DND-41 (cell line): Measurements from ENCODE around the gene TNS1.

Experiments
- ATAC-seq: fragments of 200-7000 bp; cut with Tn5 transposase; 3 replicates; pipeline ENCODE4 v1.9.1; 2021; ENCODE audit warnings: low read depth; ENCODE audit not compliant: insufficient read depth
- DNase-seq: peaks from one replicate; pipeline ENCODE4 v3.0.0-alpha.2; 2020
- H2AFZ ChIP-seq: 2 replicates; pipeline ENCODE4 v1.6.0; 2012; ENCODE audit warnings: low read depth, low read length
- H3K27ac ChIP-seq: 2 replicates; pipeline ENCODE4 v1.5.1; 2012; ENCODE audit warnings: low read length, inconsistent platforms
- H3K27me3 ChIP-seq: fragments of 200-600 bp; sonication (generic); 2 replicates; pipeline ENCODE4 v1.6.0; 2012; ENCODE audit warnings: low read length, mild to moderate bottlenecking, inconsistent platforms; ENCODE audit not compliant: insufficient read depth, poor library complexity
- H3K36me3 ChIP-seq: 2 replicates; pipeline ENCODE4 v1.5.1; 2012; ENCODE audit warnings: low read length, inconsistent platforms; ENCODE audit not compliant: insufficient read depth
- H3K4me1 ChIP-seq: 2 replicates; pipeline ENCODE4 v1.5.1; 2012; ENCODE audit warnings: mild to moderate bottlenecking, low read length; ENCODE audit not compliant: insufficient read depth
- H3K4me2 ChIP-seq: 2 replicates; pipeline ENCODE4 v1.6.0; 2012; ENCODE audit warnings: mild to moderate bottlenecking, moderate library complexity, low read length, inconsistent platforms; ENCODE audit not compliant: insufficient read depth
- H3K4me3 ChIP-seq, 2 experiments: fragments of 200-600 bp in 1 of 2; shearing (Covaris generic) in 1 of 2; 2 replicates each; pipeline ENCODE4 v1.5.1; 2012 to 2016; ENCODE audit warnings: inconsistent platforms in 2 of 2, low read length in 2 of 2, mild to moderate bottlenecking in 2 of 2, low read depth in 1 of 2, moderate library complexity in 1 of 2
- H3K79me2 ChIP-seq: 2 replicates; pipeline ENCODE4 v1.6.0; 2012; ENCODE audit warnings: low read length, inconsistent platforms; ENCODE audit not compliant: insufficient read depth
- H3K9ac ChIP-seq: 2 replicates; pipeline ENCODE4 v1.6.0; 2012; ENCODE audit warnings: low read depth, mild to moderate bottlenecking, inconsistent platforms, low read length, moderate library complexity
- H3K9me3 ChIP-seq: 2 replicates; pipeline ENCODE4 v1.5.1; 2012; ENCODE audit warnings: low read length, moderate library complexity, mild to moderate bottlenecking, inconsistent platforms; ENCODE audit not compliant: insufficient read depth, severe bottlenecking
- H4K20me1 ChIP-seq: 2 replicates; pipeline ENCODE4 v1.6.0; 2012; ENCODE audit warnings: low read length; ENCODE audit not compliant: insufficient read depth
- EZH2 ChIP-seq: IDR thresholded peaks from 3 replicates; pipeline ENCODE4 v1.6.1; 2012; ENCODE audit warnings: borderline replicate concordance, low read depth, mild to moderate bottlenecking, moderate library complexity, low read length, inconsistent platforms; ENCODE audit not compliant: severe bottlenecking
- TF ChIP-seq, protein P1 (sequence below): IDR thresholded peaks from 2 replicates; pipeline ENCODE4 v1.5.1; 2012; ENCODE audit warnings: borderline replicate concordance, low read length, moderate library complexity, mild to moderate bottlenecking; ENCODE audit not compliant: poor library complexity, severe bottlenecking; ENCODE audit errors: extremely low read depth

Gene TNS1

DNA sequence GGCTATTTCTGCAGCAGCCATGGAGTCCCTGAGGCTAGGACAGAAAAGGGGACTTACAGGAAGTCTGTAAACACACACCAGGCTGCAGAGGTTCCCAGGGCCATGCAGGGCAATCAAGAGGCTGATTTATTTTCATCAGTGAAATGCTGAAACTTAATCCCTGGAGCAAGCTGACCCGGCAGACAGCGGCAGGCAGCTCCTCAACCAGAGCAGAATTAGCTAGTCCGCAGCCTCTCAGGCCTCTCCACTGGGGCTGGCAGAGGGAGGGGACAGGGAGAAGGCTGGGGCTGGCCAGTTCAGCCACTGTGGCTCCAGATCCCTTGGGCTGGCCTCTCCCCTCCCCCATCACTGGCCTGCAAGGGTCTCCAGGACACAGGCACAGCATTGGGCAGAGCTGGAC, 136.3 kb downstream of the TNS1 start:
- H3K9ac ChIP-seq, result no peak overlapping the region
- no peak overlapping the region for H2AFZ ChIP-seq
- no peaks in the 10 kb centered on the region for H3K36me3 ChIP-seq
- no peak overlapping the region for H3K4me3 ChIP-seq
- no peak overlapping the region for H3K4me2 ChIP-seq
- no peaks in the 10 kb centered on the region for H3K79me2 ChIP-seq
- H3K27ac ChIP-seq, result no peak overlapping the region
- ATAC-seq (no peak), DNase-seq (no peak)
- H3K27me3 ChIP-seq, result peaks cover 2% of the 10 kb centered on the region
- TF ChIP-seq, protein P1, sequence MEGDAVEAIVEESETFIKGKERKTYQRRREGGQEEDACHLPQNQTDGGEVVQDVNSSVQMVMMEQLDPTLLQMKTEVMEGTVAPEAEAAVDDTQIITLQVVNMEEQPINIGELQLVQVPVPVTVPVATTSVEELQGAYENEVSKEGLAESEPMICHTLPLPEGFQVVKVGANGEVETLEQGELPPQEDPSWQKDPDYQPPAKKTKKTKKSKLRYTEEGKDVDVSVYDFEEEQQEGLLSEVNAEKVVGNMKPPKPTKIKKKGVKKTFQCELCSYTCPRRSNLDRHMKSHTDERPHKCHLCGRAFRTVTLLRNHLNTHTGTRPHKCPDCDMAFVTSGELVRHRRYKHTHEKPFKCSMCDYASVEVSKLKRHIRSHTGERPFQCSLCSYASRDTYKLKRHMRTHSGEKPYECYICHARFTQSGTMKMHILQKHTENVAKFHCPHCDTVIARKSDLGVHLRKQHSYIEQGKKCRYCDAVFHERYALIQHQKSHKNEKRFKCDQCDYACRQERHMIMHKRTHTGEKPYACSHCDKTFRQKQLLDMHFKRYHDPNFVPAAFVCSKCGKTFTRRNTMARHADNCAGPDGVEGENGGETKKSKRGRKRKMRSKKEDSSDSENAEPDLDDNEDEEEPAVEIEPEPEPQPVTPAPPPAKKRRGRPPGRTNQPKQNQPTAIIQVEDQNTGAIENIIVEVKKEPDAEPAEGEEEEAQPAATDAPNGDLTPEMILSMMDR, result no peak
- no peak for TF ChIP-seq EZH2
- H3K9me3 ChIP-seq, result no peaks in the 10 kb centered on the region
- H3K4me1 ChIP-seq, result no peaks in the 10 kb centered on the region
- no peaks in the 10 kb centered on the region for H4K20me1 ChIP-seq

DNA sequence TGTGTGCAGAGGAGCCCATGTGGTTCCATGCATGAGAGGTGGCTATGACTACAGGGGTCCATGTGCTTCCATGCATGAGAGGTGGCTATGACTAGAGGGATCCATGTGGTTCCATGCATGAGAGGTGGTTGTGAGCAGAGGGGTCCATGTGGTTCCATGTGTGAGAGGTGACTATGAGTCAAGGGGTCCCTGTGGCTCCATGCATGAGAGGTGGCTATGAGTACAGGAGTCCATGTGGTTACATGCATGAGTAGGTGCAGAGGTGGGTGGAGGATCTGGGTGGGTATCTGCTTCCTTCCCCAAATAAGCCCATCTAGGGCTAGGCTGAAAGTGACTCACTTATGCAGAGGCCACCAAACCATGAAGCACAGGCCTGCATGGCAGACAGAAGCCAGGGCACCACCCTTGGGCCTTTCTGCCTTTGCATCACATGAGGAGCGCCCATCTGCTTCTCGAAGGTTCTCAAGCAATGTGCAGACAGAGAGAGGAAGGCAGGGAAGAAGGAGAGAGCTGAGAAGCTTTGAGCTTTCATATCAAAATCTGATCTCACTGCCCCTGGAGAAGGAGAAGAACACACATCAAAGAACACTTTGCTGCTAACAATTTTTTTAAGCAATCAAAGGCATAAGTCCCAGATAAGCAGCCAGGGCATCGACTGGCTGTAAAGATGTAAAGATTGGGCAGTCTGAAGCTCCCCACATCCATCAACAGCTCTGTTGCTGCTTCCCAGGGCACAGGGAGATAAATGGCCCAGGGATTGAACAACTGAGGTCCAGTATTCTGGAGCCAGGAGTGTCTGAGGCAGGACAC, 137.6 kb downstream of the TNS1 start:
- H3K27ac ChIP-seq, result no peak overlapping the region
- no peak overlapping the region for H2AFZ ChIP-seq
- H3K4me3 ChIP-seq, result no peak overlapping the region
- no peak overlapping the region for H3K4me2 ChIP-seq
- no peaks in the 10 kb centered on the region for H3K36me3 ChIP-seq
- H3K79me2 ChIP-seq, result no peaks in the 10 kb centered on the region
- ATAC-seq, result no peak
- DNase-seq, result no peak
- H3K9ac ChIP-seq, result no peak overlapping the region
- peaks cover 2% of the 10 kb centered on the region for H3K27me3 ChIP-seq
- no peaks in the 10 kb centered on the region for H3K9me3 ChIP-seq
- no peaks in the 10 kb centered on the region for H3K4me1 ChIP-seq
- TF ChIP-seq, protein P1, result no peak
- TF ChIP-seq EZH2, result no peak
- no peaks in the 10 kb centered on the region for H4K20me1 ChIP-seq

DNA sequence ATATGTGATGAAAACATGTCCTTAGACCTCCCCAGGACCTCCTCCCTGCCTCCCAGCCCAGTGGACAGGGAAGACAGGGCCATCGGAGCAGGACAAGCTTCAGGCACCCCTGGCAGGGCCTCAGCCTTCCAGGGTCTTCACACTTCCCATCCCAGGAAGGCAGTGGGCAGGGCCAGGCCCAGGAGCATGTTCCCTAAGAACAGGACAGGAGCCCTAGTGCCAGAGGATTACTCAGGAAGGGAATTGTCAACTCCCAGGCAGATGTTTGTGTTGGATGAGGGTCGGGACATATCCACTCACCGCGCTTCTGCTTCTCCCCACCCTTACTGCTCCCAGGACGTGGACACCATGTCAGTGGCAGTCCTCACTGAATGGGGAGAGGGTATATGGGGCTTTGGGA, 138.9 kb downstream of the TNS1 start:
- no peak for TF ChIP-seq EZH2
- TF ChIP-seq, protein P1, result no peak
- Histone ChIP-seq H3K4me2 (no peak overlapping the region), H3K9ac (no peak overlapping the region), H3K4me3 (no peak overlapping the region), H3K36me3 (no peaks in the 10 kb centered on the region), H3K9me3 (no peaks in the 10 kb centered on the region), H4K20me1 (no peaks in the 10 kb centered on the region), H3K4me1 (no peaks in the 10 kb centered on the region), H3K79me2 (no peaks in the 10 kb centered on the region), H2AFZ (no peak overlapping the region), H3K27me3 (peaks cover 2% of the 10 kb centered on the region), H3K27ac (no peak overlapping the region)
- DNase-seq (no peak), ATAC-seq (no peak)
